HepG2 (cell line): Measurements from ENCODE around the gene KRTAP2-3. TPM values are rescaled to one million over a fixed set of nuclear protein-coding genes. Genes with fewer than 3 reads are reported as not detected.

Source experiments
- ATAC-seq: fragments of 200-7000 bp; cut with Tn5 transposase; 3 replicates; pipeline ENCODE4 v1.9.1; 2020; ENCODE audit warnings: mild to moderate bottlenecking, moderate library complexity
- BruUV-seq: library from RNA; stranded (reverse); fragments of 400-500 nt; replicated peaks from 2 replicates; lab custom pipeline; 2021; lab: Mats Ljungman, UMichigan
- CTCF ChIA-PET: fragments of 300-600 bp; formaldehyde crosslinking; extraction: SDS; loops from one replicate; lab custom pipeline; 2021; ENCODE audit warnings: low total read pairs, inconsistent platforms, low intra/inter-chr PET ratio; lab: Yijun Ruan, JAX
- POLR2A ChIA-PET: fragments of 350-600 bp; sonication (Branson Sonifier 250); formaldehyde crosslinking; loops from one replicate; lab custom pipeline; 2020; ENCODE audit warnings: antibody characterized with exemption, inconsistent platforms; lab: Yijun Ruan, JAX
- DNase-seq: peaks from one replicate; pipeline ENCODE4 v3.0.0-alpha.2; 2015; ENCODE audit warnings: low spot score
- FAIRE-seq: peaks from 3 replicates; lab custom pipeline; 2011; peaks lifted over from hg19 to GRCh38; lab: Jason Lieb, UNC
- H2AFZ ChIP-seq: one replicate; pipeline ENCODE4 v1.6.1; 2011; ENCODE audit warnings: low read length, inconsistent platforms
- H3K27ac ChIP-seq: fragments of 300-600 bp; 3 replicates; pipeline ENCODE4 v1.8.0; 2011; ENCODE audit warnings: mixed run types, mild to moderate bottlenecking, mixed read lengths, low read length, inconsistent platforms; ENCODE audit not compliant: insufficient read depth; ENCODE audit errors: extremely low read length
- H3K27me3 ChIP-seq, 2 experiments: fragments of 200-600 bp in 1 of 2; 2 replicates in 1 of 2; 3 replicates in 1 of 2; pipeline versions ENCODE4 v1.6.0 to v1.8.0; 2011; ENCODE audit warnings: low read length in 2 of 2, mild to moderate bottlenecking in 2 of 2, moderate library complexity in 2 of 2, inconsistent platforms in 1 of 2; ENCODE audit not compliant: insufficient read depth in 2 of 2, control insufficient read depth in 1 of 2
- H3K36me3 ChIP-seq, 2 experiments: fragments of 200-600 bp in 1 of 2; replicated peaks in 1 of 2; 2 replicates in 1 of 2; 3 replicates in 1 of 2; pipeline versions ENCODE4 v1.5.1 to v1.8.0; 2011; ENCODE audit warnings: low read length in 2 of 2, inconsistent platforms in 1 of 2; ENCODE audit not compliant: insufficient read depth in 2 of 2, control insufficient read depth in 1 of 2
- H3K4me1 ChIP-seq: 2 replicates; pipeline ENCODE4 v1.5.1; 2012; ENCODE audit warnings: low read length, inconsistent platforms; ENCODE audit not compliant: insufficient read depth
- H3K4me2 ChIP-seq: 2 replicates; pipeline ENCODE4 v1.6.0; 2011; ENCODE audit warnings: low read depth, low read length, inconsistent platforms
- H3K4me3 ChIP-seq, 3 experiments: fragments of 200-600 bp in 1 of 3; sonication (generic), shearing (Covaris generic) in 1 of 3; replicated peaks in 1 of 3; 2 replicates each; pipeline ENCODE4 v1.5.1; 2011 to 2016; ENCODE audit warnings: low read length in 3 of 3, inconsistent platforms in 2 of 3, low read depth in 2 of 3, mild to moderate bottlenecking in 2 of 3, control low read depth in 1 of 3, mixed read lengths in 1 of 3; ENCODE audit not compliant: insufficient read depth in 1 of 3
- H3K79me2 ChIP-seq: one replicate; pipeline ENCODE4 v1.6.1; 2011; ENCODE audit warnings: low read length, inconsistent platforms; ENCODE audit not compliant: insufficient read depth
- H3K9ac ChIP-seq: 2 replicates; pipeline ENCODE4 v1.6.0; 2011; ENCODE audit warnings: mild to moderate bottlenecking, low read depth, low read length, inconsistent platforms; ENCODE audit not compliant: insufficient read depth
- H3K9me3 ChIP-seq: 2 replicates; pipeline ENCODE4 v1.5.1; 2012; ENCODE audit warnings: mild to moderate bottlenecking, low read length
- H4K20me1 ChIP-seq: 2 replicates; pipeline ENCODE4 v1.6.0; 2011; ENCODE audit warnings: inconsistent platforms, mild to moderate bottlenecking, low read length, moderate library complexity; ENCODE audit not compliant: insufficient read depth
- ARHGAP35 ChIP-seq: sonication (generic); formaldehyde crosslinking; IDR thresholded peaks from 2 replicates; pipeline ENCODE4 v1.9.0; 2022; ENCODE audit warnings: mild to moderate bottlenecking, inconsistent platforms, moderate library complexity, missing genetic modification reagents, borderline replicate concordance
- CAMTA2 ChIP-seq: sonication (generic); formaldehyde crosslinking; IDR thresholded peaks from 2 replicates; pipeline ENCODE4 v1.4.0; 2020; ENCODE audit warnings: mild to moderate bottlenecking, missing genetic modification reagents, borderline replicate concordance
- MAFK ChIP-seq, 2 experiments: IDR thresholded peaks in 1 of 2; conservative IDR thresholded peaks in 1 of 2; 2 replicates each; pipeline ENCODE4 v1.6.1; 2011; ENCODE audit warnings: improper control_type of control experiment in 2 of 2, low read length in 2 of 2
- ZNF180 ChIP-seq: sonication (generic); formaldehyde crosslinking; IDR thresholded peaks from 2 replicates; pipeline ENCODE4 v1.4.0; 2020; ENCODE audit warnings: low read depth, missing genetic modification reagents, borderline replicate concordance
- ZNF652 ChIP-seq: IDR thresholded peaks from 2 replicates; pipeline ENCODE4 v1.6.1; 2016; ENCODE audit warnings: low read depth, borderline replicate concordance
- in situ Hi-C: cut with HindIII; loops from 2 replicates; pipeline ENCODE4 v1.10.0; 2017; ENCODE audit warnings: low pct_unique_long_range_greater_than_20kb; ENCODE audit not compliant: extremely low pct_ligation_motif_present
- intact Hi-C: fragments of 100-400 bp; cut with micrococcal nuclease; formaldehyde crosslinking; loops from one replicate; pipeline ENCODE4 v1.10.0; 2022; ENCODE audit not compliant: unreplicated experiment
- polyA plus RNA-seq, 8 experiments: library from polyadenylated mRNA; depleted of rRNA in 3 of 8; stranded (reverse) in 7 of 8; unstranded in 1 of 8; fragments of >200 nt; fragmentation: Illumina TruSeq in 4 of 8; extraction: Trizol in 4 of 8; gene quantifications; 2 replicates each; pipeline versions ENCODE4 v1.2.1 to v1.2.3, GENCODE V29; 2011 to 2016; ENCODE audit warnings: low read depth in 4 of 8, missing spikeins in 1 of 8, mixed read lengths in 1 of 8; ENCODE audit not compliant: insufficient read depth in 1 of 8
- total RNA-seq, 5 experiments: library from RNA; depleted of rRNA; stranded (reverse); fragments of >200 nt; fragmentation: Illumina TruSeq; extraction: Trizol; gene quantifications; 2 replicates each; pipeline ENCODE4 v1.2.3, GENCODE V29; 2016; ENCODE audit warnings: low read depth in 1 of 5
- TF ChIP-seq, protein P1 (sequence below): conservative IDR thresholded peaks from 2 replicates; pipeline ENCODE4 v1.6.1; 2018; ENCODE audit warnings: missing genetic modification reagents
- TF ChIP-seq, protein P2 (sequence below): sonication (generic); formaldehyde crosslinking; IDR thresholded peaks from 2 replicates; pipeline ENCODE4 v1.5.0; 2020; ENCODE audit warnings: mild to moderate bottlenecking, missing genetic modification reagents
- TF ChIP-seq, protein P3 (sequence below): sonication (generic); formaldehyde crosslinking; IDR thresholded peaks from 2 replicates; pipeline ENCODE4 v1.4.0; 2020; ENCODE audit warnings: missing genetic modification reagents, mild to moderate bottlenecking, borderline replicate concordance
- TF ChIP-seq, protein P4 (sequence below): sonication (generic); formaldehyde crosslinking; IDR thresholded peaks from 2 replicates; pipeline ENCODE4 v1.5.1; 2020; ENCODE audit warnings: missing genetic modification reagents, mild to moderate bottlenecking, borderline replicate concordance

The KRTAP2-3 gene
- total and polyA plus RNA-seq, 2 of the 13 experiments (the other 11 are each of a cell fraction or from before 2014, with no cell fraction given) = 0.25 TPM; not detected in 1

DNA sequence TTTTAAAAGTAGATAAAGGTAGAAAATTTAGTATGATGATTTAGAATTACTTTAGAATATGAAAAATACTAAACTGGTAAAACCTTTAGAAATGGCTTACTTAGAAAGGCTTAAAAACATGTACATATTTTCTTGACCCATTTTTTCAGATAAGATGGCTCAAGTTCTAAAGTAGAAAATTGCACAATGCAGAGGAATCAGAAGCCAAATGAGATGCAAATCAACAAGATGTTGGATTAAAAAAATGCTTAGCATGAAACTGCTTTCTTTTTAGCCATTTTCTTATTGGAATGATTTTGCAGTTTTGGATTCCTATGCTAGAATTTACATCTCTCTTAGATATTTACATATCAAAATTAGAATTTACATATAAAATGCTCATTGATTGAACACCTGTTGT lies 49.5 kb downstream of the KRTAP2-3 start:
- FAIRE-seq (no peak), DNase-seq (no peak), ATAC-seq (no peak)
- BruUV-seq = no TSS peak
- no peak overlapping the region for H3K4me2 ChIP-seq
- H4K20me1 ChIP-seq = no peaks in the 10 kb centered on the region
- H3K4me1 ChIP-seq = peaks cover 57% of the 10 kb centered on the region
- peak overlapping the region; percentile 70 for H3K27ac ChIP-seq
- intact Hi-C loops = no loop called here
- in situ Hi-C loops = no loop called here
- H2AFZ ChIP-seq = no peak overlapping the region
- no peaks in the 10 kb centered on the region for H3K9me3 ChIP-seq
- ChIA-PET POLR2A (interaction anchor here (1.1 to 2.1 kb wide), 4 partner anchors 10 to 108 kb away, joined by 4 to 15 read pairs (median 10); no protein-coding TSS in a partner anchor), CTCF (no interaction called here)
- H3K9ac ChIP-seq = no peak overlapping the region
- H3K4me3 ChIP-seq = no peak overlapping the region
- no peaks in the 10 kb centered on the region for H3K36me3 ChIP-seq
- H3K79me2 ChIP-seq = no peaks in the 10 kb centered on the region
- no peaks in the 10 kb centered on the region for H3K27me3 ChIP-seq
- TF ChIP-seq ZNF180 = no peak
- TF ChIP-seq, protein P1, sequence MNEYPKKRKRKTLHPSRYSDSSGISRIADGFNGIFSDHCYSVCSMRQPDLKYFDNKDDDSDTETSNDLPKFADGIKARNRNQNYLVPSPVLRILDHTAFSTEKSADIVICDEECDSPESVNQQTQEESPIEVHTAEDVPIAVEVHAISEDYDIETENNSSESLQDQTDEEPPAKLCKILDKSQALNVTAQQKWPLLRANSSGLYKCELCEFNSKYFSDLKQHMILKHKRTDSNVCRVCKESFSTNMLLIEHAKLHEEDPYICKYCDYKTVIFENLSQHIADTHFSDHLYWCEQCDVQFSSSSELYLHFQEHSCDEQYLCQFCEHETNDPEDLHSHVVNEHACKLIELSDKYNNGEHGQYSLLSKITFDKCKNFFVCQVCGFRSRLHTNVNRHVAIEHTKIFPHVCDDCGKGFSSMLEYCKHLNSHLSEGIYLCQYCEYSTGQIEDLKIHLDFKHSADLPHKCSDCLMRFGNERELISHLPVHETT (CRISPR knock-in tag) = no peak
- TF ChIP-seq, protein P2, sequence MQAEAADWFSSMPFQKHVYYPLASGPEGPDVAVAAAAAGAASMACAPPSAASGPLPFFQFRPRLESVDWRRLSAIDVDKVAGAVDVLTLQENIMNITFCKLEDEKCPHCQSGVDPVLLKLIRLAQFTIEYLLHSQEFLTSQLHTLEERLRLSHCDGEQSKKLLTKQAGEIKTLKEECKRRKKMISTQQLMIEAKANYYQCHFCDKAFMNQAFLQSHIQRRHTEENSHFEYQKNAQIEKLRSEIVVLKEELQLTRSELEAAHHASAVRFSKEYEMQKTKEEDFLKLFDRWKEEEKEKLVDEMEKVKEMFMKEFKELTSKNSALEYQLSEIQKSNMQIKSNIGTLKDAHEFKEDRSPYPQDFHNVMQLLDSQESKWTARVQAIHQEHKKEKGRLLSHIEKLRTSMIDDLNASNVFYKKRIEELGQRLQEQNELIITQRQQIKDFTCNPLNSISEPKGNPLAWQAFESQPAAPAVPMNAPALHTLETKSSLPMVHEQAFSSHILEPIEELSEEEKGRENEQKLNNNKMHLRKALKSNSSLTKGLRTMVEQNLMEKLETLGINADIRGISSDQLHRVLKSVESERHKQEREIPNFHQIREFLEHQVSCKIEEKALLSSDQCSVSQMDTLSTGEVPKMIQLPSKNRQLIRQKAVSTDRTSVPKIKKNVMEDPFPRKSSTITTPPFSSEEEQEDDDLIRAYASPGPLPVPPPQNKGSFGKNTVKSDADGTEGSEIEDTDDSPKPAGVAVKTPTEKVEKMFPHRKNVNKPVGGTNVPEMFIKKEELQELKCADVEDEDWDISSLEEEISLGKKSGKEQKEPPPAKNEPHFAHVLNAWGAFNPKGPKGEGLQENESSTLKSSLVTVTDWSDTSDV = no peak
- TF ChIP-seq, protein P3, sequence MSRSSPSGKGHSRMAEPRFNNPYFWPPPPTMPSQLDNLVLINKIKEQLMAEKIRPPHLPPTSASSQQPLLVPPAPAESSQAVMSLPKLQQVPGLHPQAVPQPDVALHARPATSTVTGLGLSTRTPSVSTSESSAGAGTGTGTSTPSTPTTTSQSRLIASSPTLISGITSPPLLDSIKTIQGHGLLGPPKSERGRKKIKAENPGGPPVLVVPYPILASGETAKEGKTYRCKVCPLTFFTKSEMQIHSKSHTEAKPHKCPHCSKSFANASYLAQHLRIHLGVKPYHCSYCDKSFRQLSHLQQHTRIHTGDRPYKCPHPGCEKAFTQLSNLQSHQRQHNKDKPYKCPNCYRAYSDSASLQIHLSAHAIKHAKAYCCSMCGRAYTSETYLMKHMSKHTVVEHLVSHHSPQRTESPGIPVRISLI (CRISPR knock-in tag) = no peak
- TF ChIP-seq ARHGAP35 (CRISPR knock-in tag) = no peak
- TF ChIP-seq ZNF652 (CRISPR knock-in tag) = no peak
- no peak for TF ChIP-seq MAFK (conservative IDR thresholded peaks at IDR 0.05 in 1 of 2, IDR thresholded peaks at IDR 0.05 in 1 of 2; ENCODE audit: low read length in 2 of 2)
- no peak for TF ChIP-seq CAMTA2 (CRISPR knock-in tag)
- TF ChIP-seq, protein P4, sequence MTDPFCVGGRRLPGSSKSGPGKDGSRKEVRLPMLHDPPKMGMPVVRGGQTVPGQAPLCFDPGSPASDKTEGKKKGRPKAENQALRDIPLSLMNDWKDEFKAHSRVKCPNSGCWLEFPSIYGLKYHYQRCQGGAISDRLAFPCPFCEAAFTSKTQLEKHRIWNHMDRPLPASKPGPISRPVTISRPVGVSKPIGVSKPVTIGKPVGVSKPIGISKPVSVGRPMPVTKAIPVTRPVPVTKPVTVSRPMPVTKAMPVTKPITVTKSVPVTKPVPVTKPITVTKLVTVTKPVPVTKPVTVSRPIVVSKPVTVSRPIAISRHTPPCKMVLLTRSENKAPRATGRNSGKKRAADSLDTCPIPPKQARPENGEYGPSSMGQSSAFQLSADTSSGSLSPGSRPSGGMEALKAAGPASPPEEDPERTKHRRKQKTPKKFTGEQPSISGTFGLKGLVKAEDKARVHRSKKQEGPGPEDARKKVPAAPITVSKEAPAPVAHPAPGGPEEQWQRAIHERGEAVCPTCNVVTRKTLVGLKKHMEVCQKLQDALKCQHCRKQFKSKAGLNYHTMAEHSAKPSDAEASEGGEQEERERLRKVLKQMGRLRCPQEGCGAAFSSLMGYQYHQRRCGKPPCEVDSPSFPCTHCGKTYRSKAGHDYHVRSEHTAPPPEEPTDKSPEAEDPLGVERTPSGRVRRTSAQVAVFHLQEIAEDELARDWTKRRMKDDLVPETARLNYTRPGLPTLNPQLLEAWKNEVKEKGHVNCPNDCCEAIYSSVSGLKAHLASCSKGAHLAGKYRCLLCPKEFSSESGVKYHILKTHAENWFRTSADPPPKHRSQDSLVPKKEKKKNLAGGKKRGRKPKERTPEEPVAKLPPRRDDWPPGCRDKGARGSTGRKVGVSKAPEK (CRISPR knock-in tag) = no peak
